Endodermal cell (in vitro differentiated cells): ENCODE measurements around the gene FARP1. TPM values are rescaled to one million over a fixed set of nuclear protein-coding genes. Genes with fewer than 3 reads are reported as not detected.

Experiments used
- DNase-seq: peaks from one replicate; pipeline ENCODE4 v3.0.0-alpha.2; 2017
- H3K27ac ChIP-seq: 2 replicates; pipeline ENCODE4 v1.5.1; 2013; ENCODE audit warnings: mild to moderate bottlenecking, low read depth, low read length, moderate library complexity
- H3K27me3 ChIP-seq: 2 replicates; pipeline ENCODE4 v1.6.1; 2013; ENCODE audit warnings: mild to moderate bottlenecking, low read length, moderate library complexity; ENCODE audit not compliant: insufficient read depth, control insufficient read depth, poor library complexity, severe bottlenecking
- H3K36me3 ChIP-seq: 2 replicates; pipeline ENCODE4 v1.7.0; 2013; ENCODE audit warnings: mild to moderate bottlenecking, low read length, moderate library complexity; ENCODE audit not compliant: control insufficient read depth, insufficient read depth
- H3K4me1 ChIP-seq: one replicate; pipeline ENCODE4 v1.7.0; 2013; ENCODE audit warnings: low read length; ENCODE audit not compliant: control insufficient read depth, insufficient read depth
- H3K4me3 ChIP-seq: 2 replicates; pipeline ENCODE4 v1.5.1; 2013; ENCODE audit warnings: mild to moderate bottlenecking, low read length, moderate library complexity
- H3K9ac ChIP-seq: 2 replicates; pipeline ENCODE4 v1.6.1; 2013; ENCODE audit warnings: mild to moderate bottlenecking, low read length, moderate library complexity; ENCODE audit not compliant: poor library complexity, severe bottlenecking; ENCODE audit errors: extremely low read depth
- H3K9me3 ChIP-seq: 2 replicates; pipeline ENCODE4 v1.6.1; 2013; ENCODE audit warnings: mild to moderate bottlenecking, low read length, moderate library complexity; ENCODE audit not compliant: control insufficient read depth
- H3K27ac Mint-ChIP-seq: 2 replicates; pipeline ENCODE4 v1.8.0; 2020; ENCODE audit warnings: mixed read lengths
- H3K27me3 Mint-ChIP-seq: 2 replicates; pipeline ENCODE4 v1.8.0; 2021; ENCODE audit warnings: mild to moderate bottlenecking, mixed read lengths; ENCODE audit not compliant: insufficient read depth
- H3K36me3 Mint-ChIP-seq: 2 replicates; pipeline ENCODE4 v1.8.0; 2020; ENCODE audit warnings: low read depth, mixed read lengths
- H3K4me1 Mint-ChIP-seq: 2 replicates; pipeline ENCODE4 v1.8.0; 2020; ENCODE audit warnings: mixed read lengths
- H3K4me3 Mint-ChIP-seq: 2 replicates; pipeline ENCODE4 v1.8.0; 2020; ENCODE audit warnings: mild to moderate bottlenecking, moderate library complexity, mixed read lengths
- H3K9me3 Mint-ChIP-seq: 2 replicates; pipeline ENCODE4 v1.8.0; 2020; ENCODE audit warnings: mild to moderate bottlenecking, mixed read lengths
- WGBS, 2 experiments: methylation state at CpG; one replicate each; pipeline versions ENCODE4 v1.1.5 to v1.1.7; 2013; ENCODE audit warnings: missing lambda C conversion rate in 2 of 2, mixed read lengths in 1 of 2; ENCODE audit not compliant: insufficient coverage in 1 of 2, insufficient read length in 1 of 2; 5-methylcytosine and 5-hydroxymethylcytosine counted together
- total RNA-seq, 2 donors: library from RNA; stranded (reverse); fragmentation: NEBNext Ultra II Directional in 1 of 2; extraction: Animal tissue kit (Norgen Biotek cat#: 25700) in 1 of 2; gene quantifications; 2 replicates in 1 of 2; 3 replicates in 1 of 2; pipeline ENCODE4 v1.2.1, GENCODE V29; 2021
- TF ChIP-seq, protein P1 (sequence below): fragments of 200-600 bp; sonication (generic); conservative IDR thresholded peaks from 2 replicates; pipeline ENCODE4 v1.5.0; 2021; ENCODE audit warnings: antibody characterized with exemption, mild to moderate bottlenecking

Gene FARP1
- total RNA-seq, 2 donors from 2014 or later = 237 to 319 TPM

DNA sequence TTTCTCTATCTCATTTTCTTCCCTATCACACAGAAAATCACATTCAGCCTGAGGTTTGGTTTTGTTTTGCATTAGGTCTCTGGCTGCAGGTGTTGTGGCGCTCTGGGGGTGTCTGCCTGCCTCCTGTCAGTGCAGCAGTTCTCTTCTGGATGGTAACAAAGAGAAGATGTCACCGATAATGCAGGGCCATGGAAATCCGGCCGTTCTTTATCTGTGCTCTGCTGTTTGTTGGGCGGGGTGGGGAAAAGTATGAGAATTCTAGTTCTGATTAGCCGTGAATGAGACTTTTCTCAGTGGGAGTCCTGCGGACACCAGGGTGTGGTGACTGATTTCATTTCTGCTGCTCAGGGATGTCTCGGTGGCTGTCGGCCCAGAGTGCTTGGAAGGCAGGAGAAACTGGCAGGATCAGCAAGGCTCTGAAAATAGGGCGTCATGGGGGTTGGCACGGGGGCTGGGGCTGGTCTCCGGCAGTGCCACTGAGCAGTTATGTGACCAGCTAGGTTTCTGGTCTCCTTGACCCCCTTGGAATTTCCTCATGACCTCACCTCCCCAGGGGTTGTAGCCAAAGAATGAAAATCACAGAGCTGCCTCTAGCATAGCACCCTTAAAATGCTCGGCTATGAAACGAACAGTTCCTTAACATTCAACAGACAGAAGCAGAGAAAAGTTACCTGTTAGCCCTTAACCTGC is 29.2 kb downstream of the FARP1 start:
- 45 to 56% methylated on average over 14 of the region's 14 CpGs for WGBS, 2 experiments
- peak; percentile 71 for DNase-seq
- H3K27me3 Mint-ChIP-seq = no peaks in the 10 kb centered on the region
- peaks cover 28% of the 10 kb centered on the region for H3K36me3 Mint-ChIP-seq
- peak overlapping the region; percentile 87 for H3K27ac Mint-ChIP-seq
- peak overlapping the region; percentile 3 for H3K9ac ChIP-seq
- peak overlapping the region; percentile 2 for H3K4me3 ChIP-seq
- H3K36me3 ChIP-seq = peaks cover 35% of the 10 kb centered on the region
- peak overlapping the region; percentile 21 for H3K4me3 Mint-ChIP-seq
- H3K27me3 ChIP-seq = no peaks in the 10 kb centered on the region
- TF ChIP-seq, protein P1, sequence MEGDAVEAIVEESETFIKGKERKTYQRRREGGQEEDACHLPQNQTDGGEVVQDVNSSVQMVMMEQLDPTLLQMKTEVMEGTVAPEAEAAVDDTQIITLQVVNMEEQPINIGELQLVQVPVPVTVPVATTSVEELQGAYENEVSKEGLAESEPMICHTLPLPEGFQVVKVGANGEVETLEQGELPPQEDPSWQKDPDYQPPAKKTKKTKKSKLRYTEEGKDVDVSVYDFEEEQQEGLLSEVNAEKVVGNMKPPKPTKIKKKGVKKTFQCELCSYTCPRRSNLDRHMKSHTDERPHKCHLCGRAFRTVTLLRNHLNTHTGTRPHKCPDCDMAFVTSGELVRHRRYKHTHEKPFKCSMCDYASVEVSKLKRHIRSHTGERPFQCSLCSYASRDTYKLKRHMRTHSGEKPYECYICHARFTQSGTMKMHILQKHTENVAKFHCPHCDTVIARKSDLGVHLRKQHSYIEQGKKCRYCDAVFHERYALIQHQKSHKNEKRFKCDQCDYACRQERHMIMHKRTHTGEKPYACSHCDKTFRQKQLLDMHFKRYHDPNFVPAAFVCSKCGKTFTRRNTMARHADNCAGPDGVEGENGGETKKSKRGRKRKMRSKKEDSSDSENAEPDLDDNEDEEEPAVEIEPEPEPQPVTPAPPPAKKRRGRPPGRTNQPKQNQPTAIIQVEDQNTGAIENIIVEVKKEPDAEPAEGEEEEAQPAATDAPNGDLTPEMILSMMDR = no peak
- H3K4me1 Mint-ChIP-seq = peaks cover 59% of the 10 kb centered on the region
- no peaks in the 10 kb centered on the region for H3K9me3 ChIP-seq
- H3K4me1 ChIP-seq = peaks cover 39% of the 10 kb centered on the region
- peak overlapping the region; percentile 71 for H3K27ac ChIP-seq
- no peaks in the 10 kb centered on the region for H3K9me3 Mint-ChIP-seq

DNA sequence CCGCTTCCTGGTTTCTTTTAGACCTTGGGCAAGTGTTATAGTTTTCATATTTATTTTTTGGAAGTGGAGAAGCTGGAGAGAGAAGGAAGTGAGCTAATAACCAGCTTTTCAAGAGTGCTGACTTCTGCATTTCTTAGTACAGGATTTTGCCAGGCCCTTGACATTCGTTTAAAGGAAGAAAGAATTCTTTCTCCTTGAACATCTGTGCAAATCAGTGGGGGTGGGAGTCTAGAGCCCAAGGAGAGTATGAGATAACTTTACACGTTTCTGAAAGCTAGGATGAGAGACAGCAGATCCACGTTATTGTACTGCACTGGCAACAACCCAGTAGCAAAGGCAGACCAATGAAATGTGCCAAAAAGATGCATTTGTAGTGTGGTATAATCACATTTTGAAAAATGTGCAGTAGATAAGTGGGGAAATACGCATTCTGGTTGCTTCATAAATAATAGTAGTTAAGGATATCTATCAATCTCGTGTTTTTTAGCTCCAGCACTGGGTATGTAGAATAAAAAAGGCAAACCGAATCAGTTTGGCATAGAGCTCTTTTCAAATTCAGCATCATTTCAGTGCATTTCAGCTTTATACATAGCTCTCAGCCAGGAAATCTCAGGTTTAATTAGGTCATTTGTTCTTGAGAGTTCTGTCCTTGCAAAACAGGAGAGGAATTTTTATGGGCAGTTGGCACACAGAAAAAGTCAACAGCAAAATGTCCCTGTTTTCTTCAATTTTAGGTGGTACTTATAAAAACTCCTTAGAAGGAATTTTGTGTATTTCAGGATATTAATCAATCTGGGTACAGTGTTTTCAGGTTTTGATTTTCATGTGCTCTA is 29.9 kb downstream of the FARP1 start:
- Mint-ChIP-seq H3K9me3 (no peaks in the 10 kb centered on the region), H3K4me3 (peak overlapping the region; percentile 21), H3K27ac (peak overlapping the region; percentile 87), H3K4me1 (peaks cover 59% of the 10 kb centered on the region), H3K27me3 (no peaks in the 10 kb centered on the region), H3K36me3 (peaks cover 35% of the 10 kb centered on the region)
- TF ChIP-seq, protein P1 = no peak
- Histone ChIP-seq H3K27me3 (no peaks in the 10 kb centered on the region), H3K9me3 (no peaks in the 10 kb centered on the region), H3K27ac (peak overlapping the region; percentile 71), H3K36me3 (peaks cover 41% of the 10 kb centered on the region), H3K4me3 (peak overlapping the region; percentile 2), H3K4me1 (peaks cover 39% of the 10 kb centered on the region), H3K9ac (peak overlapping the region; percentile 3)
- no peak for DNase-seq
- 59 to 71% methylated on average over 5 to 7 of the region's 7 CpGs for WGBS, 2 experiments

DNA sequence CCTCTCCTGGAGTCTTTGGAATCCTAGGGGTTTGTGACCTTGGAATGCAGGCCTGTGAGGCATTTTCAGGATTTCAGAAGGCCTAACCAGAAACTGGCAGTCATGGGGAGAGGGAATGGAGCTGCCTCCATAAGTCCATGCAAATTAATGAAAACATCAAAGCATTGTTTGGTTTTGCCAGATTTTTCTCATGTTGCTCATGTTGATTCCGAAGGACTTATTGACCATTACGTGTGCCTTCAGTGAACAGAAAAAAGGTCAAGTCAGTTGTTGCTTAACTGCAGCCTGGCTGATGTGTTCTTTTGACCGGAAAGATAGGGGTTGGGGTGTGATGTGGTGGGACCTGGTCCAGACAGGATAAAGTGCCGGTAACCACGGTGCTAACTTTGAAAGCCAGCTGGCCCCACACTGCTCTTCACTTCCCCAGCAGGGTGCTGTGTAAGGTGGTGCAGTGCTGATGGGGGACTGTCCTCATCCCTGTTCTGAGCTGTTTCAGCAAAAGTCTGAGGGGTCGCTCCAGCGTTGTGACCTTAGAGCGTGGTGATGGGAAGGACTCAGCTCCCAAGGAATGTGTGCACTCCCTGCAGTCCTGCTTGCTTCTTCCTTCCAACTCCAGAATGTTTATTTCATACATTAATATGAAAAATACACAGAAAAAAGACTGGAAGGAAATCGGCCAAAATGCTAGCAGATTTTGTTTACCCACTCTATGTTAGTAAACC is 30.7 kb downstream of the FARP1 start:
- H3K4me1 ChIP-seq = peaks cover 36% of the 10 kb centered on the region
- no peaks in the 10 kb centered on the region for H3K9me3 Mint-ChIP-seq
- no peak overlapping the region for H3K4me3 ChIP-seq
- H3K36me3 ChIP-seq = peaks cover 49% of the 10 kb centered on the region
- no peaks in the 10 kb centered on the region for H3K27me3 ChIP-seq
- TF ChIP-seq, protein P1 = no peak
- WGBS, 2 experiments = 60 to 73% methylated on average over 7 to 9 of the region's 9 CpGs
- no peak overlapping the region for H3K27ac ChIP-seq
- H3K27ac Mint-ChIP-seq = peak overlapping the region; percentile 67
- peak; percentile 70 for DNase-seq
- peaks cover 54% of the 10 kb centered on the region for H3K4me1 Mint-ChIP-seq
- H3K9ac ChIP-seq = no peak overlapping the region
- H3K4me3 Mint-ChIP-seq = no peak overlapping the region
- no peaks in the 10 kb centered on the region for H3K9me3 ChIP-seq
- peaks cover 33% of the 10 kb centered on the region for H3K36me3 Mint-ChIP-seq
- no peaks in the 10 kb centered on the region for H3K27me3 Mint-ChIP-seq
